NCI-H1092 treated with DMSO at 0.1 percent for 48 hours (cell line): ENCODE results near the gene CARM1.

Experiments
- DNase-seq: peaks from one replicate; lab custom pipeline; 2025; lab: John Stamatoyannopoulos, UW

CARM1 gene

DNA sequence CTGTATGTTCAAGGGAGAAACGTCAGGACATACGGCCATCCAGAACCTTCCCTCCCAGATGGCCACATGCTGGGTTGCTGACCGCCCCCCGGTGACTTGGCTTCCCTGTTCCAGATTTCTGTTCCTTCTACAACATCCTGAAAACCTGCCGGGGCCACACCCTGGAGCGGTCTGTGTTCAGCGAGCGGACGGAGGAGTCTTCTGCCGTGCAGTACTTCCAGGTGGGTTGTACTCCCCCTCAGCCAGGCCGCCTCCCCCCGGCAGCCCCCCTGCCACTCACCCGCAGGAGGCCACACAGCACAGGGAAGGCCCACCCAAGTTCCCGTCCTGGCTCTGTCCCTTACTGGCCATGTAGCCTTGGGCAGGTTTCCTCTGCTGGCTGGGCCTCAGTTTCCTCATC, 36.6 kb downstream of the CARM1 start:
- DNase-seq = no peak

- no peak for DNase-seq
These were observed 37.1 kb downstream of the CARM1 start for GRCh38 chr19:10908380-10908960.

GRCh38 chr19:10911579-10912363, 40.4 kb downstream of the CARM1 start:
- DNase-seq = no peak

GRCh38 chr19:10912619-10913018, 41.3 kb downstream of the CARM1 start:
- DNase-seq = no peak

DNA sequence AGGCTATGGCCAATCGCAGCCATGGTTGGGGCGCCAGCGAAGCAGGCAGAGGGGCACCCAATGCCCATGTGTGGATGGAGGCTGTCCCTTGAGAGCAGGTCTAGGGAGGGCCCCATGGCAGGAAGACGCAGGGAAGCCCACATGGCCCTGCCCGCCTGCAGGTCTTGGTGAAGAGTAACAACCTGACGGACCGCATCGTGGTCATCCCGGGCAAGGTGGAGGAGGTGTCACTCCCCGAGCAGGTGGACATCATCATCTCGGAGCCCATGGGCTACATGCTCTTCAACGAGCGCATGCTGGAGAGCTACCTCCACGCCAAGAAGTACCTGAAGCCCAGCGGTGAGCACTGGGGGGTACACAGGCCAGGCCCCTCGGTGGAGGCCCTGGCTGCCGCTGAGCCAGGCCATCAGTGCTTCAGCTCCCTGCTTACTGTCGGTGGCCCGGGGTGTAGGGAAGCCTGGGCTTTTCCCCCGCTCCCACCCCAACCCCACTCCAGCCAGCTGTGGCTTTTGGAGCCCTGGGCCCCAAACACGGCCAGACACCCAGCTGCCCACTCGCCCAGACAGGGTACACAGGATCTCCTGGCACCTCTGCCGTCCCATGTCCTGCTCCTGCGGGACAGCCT, 42.5 kb downstream of the CARM1 start:
- no peak for DNase-seq

DNA sequence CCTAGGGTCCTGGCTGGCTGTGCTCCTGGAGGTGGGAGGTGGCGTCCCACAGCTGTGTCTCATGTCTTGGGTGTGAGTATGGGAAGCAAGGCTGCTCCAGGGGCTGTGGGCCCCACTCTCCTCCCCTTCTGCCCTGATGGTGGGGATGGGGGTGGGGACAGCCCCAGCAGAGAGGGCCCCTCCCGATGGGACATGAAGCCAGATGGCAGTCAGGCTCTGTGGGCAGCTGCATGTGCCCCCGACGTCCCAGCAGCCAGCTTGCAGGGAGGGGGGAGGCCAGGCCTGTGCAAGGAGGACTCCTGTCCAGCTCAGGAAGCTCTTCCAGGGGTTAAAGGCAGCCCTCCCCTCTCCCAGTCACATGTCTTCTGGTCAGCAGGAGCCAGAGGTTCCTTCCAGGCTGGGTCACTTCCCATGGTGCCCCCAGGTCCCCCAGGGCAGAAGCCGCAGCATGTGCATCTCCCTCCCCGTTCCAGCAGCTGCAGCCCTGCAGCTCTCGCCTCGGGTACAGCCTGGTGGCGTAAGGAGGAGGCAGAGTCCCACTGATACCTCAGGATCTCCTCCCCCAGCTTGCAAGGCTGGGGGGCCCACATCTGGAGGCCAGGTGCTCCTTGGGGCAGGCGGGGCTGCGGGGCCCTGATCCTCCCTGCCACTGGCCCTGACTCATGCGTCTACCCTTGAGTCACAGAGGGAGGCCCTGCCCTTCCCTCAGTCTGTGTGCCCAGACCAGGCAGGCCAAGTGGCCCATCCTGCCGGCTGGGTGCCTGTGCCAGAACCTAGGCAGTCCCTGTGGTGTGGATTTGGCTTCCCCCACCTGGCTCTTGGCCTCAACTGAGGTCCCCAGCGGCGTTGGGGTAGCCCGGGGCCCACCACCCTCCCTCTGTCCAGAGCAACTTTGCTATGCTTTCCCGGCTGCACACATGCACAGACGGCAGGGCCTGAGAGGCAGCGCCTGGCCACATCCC, 44.1 kb downstream of the CARM1 start:
- no peak for DNase-seq

- no peak for DNase-seq
These were observed 45.2 kb downstream of the CARM1 start for GRCh38 chr19:10916602-10917001.

DNA sequence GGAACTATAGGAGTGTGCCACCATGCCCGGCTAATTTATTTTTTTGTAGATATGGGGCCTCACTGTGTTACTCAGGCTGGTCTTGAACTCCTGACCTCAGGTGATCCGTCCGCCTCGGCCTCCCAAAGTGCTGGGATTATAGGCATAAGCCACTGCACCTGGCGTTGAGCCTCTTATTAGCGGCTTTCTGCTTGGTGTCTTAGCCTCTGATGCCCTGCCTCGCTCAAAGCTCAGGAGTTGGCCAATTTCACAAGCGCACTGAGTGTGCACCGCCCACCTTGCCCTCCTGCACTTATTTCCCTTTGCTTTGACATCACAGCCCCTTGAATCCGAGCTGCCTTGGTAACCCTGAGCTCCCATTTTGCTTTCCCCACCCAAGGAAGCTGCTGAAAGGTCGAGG, 47.0 kb downstream of the CARM1 start:
- no peak for DNase-seq

DNA sequence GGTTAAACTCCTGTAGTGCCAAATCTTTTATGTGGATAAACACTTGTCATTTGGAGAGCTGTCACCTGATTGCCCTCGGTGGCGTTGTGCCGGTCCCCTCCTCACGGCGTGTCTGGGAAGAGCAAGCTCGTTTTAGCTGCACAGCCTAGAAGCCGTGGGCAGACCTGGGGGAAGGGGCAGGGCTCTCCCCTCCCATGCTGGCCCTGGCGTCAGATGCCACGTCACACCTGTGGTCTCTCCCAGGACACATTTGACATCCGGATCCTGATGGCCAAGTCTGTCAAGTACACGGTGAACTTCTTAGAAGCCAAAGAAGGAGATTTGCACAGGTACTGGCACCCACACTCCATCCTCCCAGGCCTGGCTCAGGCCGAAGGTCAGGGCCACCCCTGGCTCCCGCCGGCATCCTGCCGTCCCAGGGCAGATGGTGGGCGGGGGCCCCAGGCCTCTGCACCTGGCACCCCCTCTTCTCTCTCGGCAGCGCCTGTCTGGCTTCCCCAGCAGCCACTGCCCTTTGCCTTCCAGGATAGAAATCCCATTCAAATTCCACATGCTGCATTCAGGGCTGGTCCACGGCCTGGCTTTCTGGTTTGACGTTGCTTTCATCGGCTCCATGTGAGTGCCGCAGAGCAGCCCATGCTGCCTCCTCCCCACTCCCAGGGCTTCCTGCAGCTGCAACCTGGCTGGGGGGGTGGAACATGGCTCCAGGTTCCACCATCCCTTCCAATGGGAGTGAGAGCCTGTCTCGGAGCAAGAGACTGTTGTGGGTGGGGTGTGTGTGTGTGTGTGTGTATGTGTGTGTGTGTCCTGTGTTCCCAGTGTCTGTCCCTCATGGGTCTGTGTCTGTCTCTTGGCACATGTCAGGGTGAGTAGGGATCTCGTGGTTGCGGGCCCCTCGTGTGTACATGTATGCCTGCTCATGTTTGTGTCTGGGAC, 48.3 kb downstream of the CARM1 start:
- no peak for DNase-seq

DNA sequence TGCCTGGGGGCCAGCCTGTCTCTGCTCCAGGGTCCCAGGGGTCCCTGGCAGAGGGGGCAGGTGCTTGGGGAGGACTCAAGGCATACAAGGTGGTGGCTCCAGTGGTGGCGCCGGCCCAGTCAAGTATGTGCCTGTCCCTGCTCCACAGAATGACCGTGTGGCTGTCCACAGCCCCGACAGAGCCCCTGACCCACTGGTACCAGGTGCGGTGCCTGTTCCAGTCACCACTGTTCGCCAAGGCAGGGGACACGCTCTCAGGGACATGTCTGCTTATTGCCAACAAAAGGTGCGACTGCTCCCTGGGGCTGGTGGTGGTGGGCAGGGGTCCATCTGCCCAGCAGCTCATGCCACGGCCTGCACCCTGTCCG, 48.9 kb downstream of the CARM1 start:
- no peak for DNase-seq

DNA sequence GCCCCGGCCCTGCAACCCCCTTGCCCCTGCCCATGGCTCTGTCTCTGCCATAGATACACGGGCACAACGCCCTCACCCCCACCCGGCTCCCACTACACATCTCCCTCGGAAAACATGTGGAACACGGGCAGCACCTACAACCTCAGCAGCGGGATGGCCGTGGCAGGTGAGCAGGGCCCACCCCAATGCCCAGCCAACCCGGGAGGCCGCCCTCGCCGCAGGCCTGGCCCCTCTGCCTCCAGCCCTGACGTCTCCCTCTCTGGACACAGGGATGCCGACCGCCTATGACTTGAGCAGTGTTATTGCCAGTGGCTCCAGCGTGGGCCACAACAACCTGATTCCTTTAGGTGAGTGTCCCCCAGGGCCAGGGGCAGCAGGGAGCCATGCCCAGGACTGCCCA, 49.4 kb downstream of the CARM1 start:
- no peak for DNase-seq

DNA sequence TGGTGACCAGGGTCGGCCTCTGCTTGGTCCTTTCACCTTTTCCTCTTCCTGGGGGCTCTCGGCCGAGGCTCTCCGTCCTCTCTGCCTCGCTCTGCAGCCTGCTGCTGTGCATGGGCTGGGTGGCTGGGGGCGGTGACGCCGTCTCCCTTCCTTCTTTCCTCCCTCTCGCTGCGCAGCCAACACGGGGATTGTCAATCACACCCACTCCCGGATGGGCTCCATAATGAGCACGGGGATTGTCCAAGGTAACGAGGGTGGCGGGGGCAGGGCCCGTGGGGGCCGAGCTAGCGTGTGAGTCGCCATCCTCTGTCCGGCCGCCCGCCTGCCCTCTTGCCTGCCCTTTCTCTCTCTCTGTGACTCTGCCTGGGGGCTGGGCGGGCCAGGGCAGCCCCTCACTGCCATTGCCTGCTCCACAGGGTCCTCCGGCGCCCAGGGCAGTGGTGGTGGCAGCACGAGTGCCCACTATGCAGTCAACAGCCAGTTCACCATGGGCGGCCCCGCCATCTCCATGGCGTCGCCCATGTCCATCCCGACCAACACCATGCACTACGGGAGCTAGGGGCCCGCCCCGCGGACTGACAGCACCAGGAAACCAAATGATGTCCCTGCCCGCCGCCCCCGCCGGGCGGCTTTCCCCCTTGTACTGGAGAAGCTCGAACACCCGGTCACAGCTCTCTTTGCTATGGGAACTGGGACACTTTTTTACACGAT, 50.0 kb downstream of the CARM1 start:
- no peak for DNase-seq

DNA sequence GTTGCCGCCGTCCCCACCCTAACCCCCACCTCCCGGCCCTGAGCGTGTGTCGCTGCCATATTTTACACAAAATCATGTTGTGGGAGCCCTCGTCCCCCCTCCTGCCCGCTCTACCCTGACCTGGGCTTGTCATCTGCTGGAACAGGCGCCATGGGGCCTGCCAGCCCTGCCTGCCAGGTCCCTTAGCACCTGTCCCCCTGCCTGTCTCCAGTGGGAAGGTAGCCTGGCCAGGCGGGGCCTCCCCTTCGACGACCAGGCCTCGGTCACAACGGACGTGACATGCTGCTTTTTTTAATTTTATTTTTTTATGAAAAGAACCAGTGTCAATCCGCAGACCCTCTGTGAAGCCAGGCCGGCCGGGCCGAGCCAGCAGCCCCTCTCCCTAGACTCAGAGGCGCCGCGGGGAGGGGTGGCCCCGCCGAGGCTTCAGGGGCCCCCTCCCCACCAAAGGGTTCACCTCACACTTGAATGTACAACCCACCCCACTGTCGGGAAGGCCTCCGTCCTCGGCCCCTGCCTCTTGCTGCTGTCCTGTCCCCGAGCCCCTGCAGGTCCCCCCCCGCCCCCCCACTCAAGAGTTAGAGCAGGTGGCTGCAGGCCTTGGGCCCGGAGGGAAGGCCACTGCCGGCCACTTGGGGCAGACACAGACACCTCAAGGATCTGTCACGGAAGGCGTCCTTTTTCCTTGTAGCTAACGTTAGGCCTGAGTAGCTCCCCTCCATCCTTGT, 50.7 kb downstream of the CARM1 start:
- no peak for DNase-seq

DNA sequence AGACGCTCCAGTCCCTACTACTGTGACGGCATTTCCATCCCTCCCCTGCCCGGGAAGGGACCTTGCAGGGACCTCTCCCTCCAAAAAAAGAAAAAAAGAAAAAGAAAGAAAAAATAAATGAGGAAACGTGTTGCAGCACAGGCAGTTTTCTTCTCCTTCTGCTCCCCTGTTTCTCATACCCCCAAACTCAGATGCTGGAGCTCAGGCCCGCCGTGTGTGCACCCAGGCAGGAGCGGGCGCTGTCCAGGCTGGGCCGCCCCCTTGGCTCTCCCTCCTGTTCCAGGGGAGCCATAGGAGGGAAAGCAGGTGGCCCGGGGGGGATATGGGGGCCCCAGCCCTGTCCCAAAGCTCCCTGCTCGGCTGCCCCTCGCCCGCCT, 51.3 kb downstream of the CARM1 start:
- no peak for DNase-seq

DNA sequence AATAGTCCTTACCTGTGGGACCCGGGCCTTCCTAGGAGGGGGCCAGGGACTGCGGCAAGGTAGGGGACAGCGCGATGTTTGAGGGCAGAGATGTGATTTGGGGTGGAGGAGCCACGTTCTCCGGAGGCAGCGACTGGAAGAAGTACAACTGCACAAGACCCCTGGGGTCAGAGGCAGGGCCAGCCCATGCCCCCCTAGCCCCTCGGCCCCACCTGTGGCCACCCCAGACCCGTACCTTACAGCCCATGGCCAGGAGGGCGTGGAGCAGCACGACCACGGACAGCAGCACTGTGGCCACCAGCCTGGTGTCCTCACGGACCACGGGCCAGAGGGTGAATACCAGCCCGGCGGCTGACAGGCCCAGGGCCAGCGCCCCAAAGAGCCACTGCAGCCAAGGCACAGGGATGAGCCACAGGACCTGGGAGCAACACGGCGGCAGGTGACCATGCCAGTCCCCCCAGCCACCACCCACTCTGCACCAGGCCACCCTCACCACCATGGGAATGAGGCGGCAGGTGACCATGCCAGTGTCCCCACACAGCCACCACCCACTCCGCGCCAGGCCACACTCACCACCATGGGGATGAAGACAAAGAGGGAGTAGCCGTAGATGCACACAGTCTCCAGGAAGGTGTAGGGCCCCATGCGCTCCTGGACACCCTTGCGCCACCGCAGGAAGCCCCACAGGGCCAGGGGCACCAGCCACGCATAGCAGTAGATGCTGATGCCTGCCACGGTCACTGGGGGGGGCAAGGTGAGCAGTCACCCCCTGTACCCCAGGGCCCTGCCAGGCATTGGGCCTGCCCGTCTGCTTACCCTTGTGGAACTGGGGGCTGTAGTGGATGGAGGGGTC, 52.1 kb downstream of the CARM1 start:
- DNase-seq = no peak

DNA sequence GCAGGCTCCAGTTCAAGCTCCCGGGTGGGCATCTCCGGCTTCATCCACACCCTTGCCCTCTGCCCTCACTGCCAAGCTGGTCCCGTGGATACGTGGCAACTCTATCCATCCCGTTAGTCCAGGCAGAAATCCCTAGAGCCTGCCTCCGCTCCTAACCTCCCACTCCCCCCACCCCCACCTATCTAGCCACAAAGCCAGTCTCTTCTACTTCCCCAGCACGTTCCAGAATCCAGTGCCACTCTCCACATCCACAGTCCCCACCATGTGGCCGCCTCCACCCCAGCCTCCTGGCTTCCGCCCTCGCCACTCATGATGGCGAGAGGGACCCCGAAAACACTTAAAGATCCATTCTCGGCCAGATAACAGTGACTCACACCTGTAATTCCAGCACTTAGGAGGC, 53.2 kb downstream of the CARM1 start:
- DNase-seq = no peak

- no peak for DNase-seq
These were observed 56.6 kb downstream of the CARM1 start for GRCh38 chr19:10927730-10928562.
